Raji (cell line): Measurements from ENCODE around the gene SH3GL1.

Experiments
- POLR2A ChIP-seq: IDR thresholded peaks from 2 replicates; pipeline ENCODE4 v1.6.1; 2011; ENCODE audit warnings: low read depth, low read length, control low read depth; ENCODE audit not compliant: insufficient read depth

The SH3GL1 gene

GRCh38 chr19:4322942-4323665 is 77.2 kb downstream of the SH3GL1 start:
- no peak for TF ChIP-seq POLR2A

GRCh38 chr19:4320419-4320818 is 79.9 kb downstream of the SH3GL1 start:
- no peak for TF ChIP-seq POLR2A

GRCh38 chr19:4319067-4319718 is 81.2 kb downstream of the SH3GL1 start:
- TF ChIP-seq POLR2A: no peak

GRCh38 chr19:4318460-4318859 is 81.9 kb downstream of the SH3GL1 start:
- TF ChIP-seq POLR2A: no peak

- TF ChIP-seq POLR2A: no peak
Observed at GRCh38 chr19:4316956-4317355, 83.4 kb downstream of the SH3GL1 start.

- no peak for TF ChIP-seq POLR2A
Observed at GRCh38 chr19:4313847-4314490, 86.4 kb downstream of the SH3GL1 start.
